ENCODE results near the gene REV3L. TPM values are rescaled to one million over a fixed set of nuclear protein-coding genes. Genes with fewer than 3 reads are reported as not detected.

Gene REV3L
- polyA plus RNA-seq, 1 of the 3 experiments (the other 2 are of a cell fraction), result 7.3 TPM

GRCh38 chr6:111503194-111503593 is 20.2 kb upstream of the REV3L start:
- CTCF ChIA-PET, result interaction anchor here (1.5 kb wide), 1 partner anchor 36 kb away, joined by 3 read pairs; no protein-coding TSS in a partner anchor
- peak overlapping the region; percentile 47 to 86 for H3K27ac ChIP-seq (ENCODE audit: low read depth in 2 of 2, low read length in 1 of 2)

GRCh38 chr6:111502154-111502553 is 19.1 kb upstream of the REV3L start:
- Histone ChIP-seq H3K4me2 (no peak overlapping the region), H3K9me3 (no peaks in the 10 kb centered on the region), H3K9ac (no peak overlapping the region), H3K4me3 (ENCODE audit: low read depth in 2 of 2, low read length in 1 of 2) (no peak overlapping the region), H3K79me2 (ENCODE audit: insufficient read depth) (peaks cover 8% of the 10 kb centered on the region; the same call in 1 of the 2 replicates), H3K27me3 (ENCODE audit: insufficient read depth) (no peaks in the 10 kb centered on the region), H3F3A (replicated peaks; ENCODE audit: insufficient read depth) (no peaks in the 10 kb centered on the region), H3K27ac (ENCODE audit: low read depth in 2 of 2, low read length in 1 of 2) (no peak overlapping the region), H3K4me1 (ENCODE audit: control insufficient read depth in 1 of 2, insufficient read depth in 2 of 2, low read depth in 1 of 2, low read length in 1 of 2) (peaks cover 11 to 13% of the 10 kb centered on the region in 2 experiments; a peak in 3 of 4 replicates), H3K9me2 (no peaks in the 10 kb centered on the region), H3K36me3 (replicated peaks in 1 of 2; ENCODE audit: control insufficient read depth in 1 of 2, insufficient read depth in 2 of 2, low read length in 1 of 2) (peaks cover 0 to 7% of the 10 kb centered on the region in 2 experiments), H2AFZ (ENCODE audit: low read depth) (no peak overlapping the region), H4K20me1 (ENCODE audit: insufficient read depth) (no peaks in the 10 kb centered on the region)
- ChIA-PET CTCF (interaction anchor here (1.5 kb wide), 1 partner anchor 37 kb away, joined by 3 read pairs; no protein-coding TSS in a partner anchor), POLR2A (no interaction called here)
- 98% methylated on average over 2 of the region's 2 CpGs for WGBS (ENCODE audit: low lambda C conversion rate)
- DNase-seq, result no peak
- no peak for TF ChIP-seq IRF3 (IDR thresholded peaks at IDR 0.05; ENCODE audit: low read depth, low read length)
- TF ChIP-seq MXI1 (IDR thresholded peaks at IDR 0.05; ENCODE audit: low read depth, low read length), result no peak
- TF ChIP-seq MEF2A (IDR thresholded peaks at IDR 0.05; ENCODE audit: borderline replicate concordance, low read depth), result no peak
- no peak for TF ChIP-seq EZH2phosphoT487 (IDR thresholded peaks at IDR 0.05; ENCODE audit: borderline replicate concordance, low read depth)
- no peak for TF ChIP-seq RFX5 (IDR thresholded peaks at IDR 0.05; ENCODE audit: low read length)
- TF ChIP-seq RAD21 (IDR thresholded peaks at IDR 0.05; ENCODE audit: low read length), result no peak
- no peak for TF ChIP-seq GABPA (IDR thresholded peaks at IDR 0.05; ENCODE audit: low read depth)
- no peak for TF ChIP-seq USF2 (IDR thresholded peaks at IDR 0.05; ENCODE audit: borderline replicate concordance, low read depth, low read length)
- no peak for TF ChIP-seq YY1 (IDR thresholded peaks at IDR 0.05; ENCODE audit: low read depth)
- no peak for TF ChIP-seq RCOR1 (IDR thresholded peaks at IDR 0.05; ENCODE audit: low read length)
- no peak for TF ChIP-seq MAX (IDR thresholded peaks at IDR 0.05; ENCODE audit: low read depth)
- TF ChIP-seq, protein P1, sequence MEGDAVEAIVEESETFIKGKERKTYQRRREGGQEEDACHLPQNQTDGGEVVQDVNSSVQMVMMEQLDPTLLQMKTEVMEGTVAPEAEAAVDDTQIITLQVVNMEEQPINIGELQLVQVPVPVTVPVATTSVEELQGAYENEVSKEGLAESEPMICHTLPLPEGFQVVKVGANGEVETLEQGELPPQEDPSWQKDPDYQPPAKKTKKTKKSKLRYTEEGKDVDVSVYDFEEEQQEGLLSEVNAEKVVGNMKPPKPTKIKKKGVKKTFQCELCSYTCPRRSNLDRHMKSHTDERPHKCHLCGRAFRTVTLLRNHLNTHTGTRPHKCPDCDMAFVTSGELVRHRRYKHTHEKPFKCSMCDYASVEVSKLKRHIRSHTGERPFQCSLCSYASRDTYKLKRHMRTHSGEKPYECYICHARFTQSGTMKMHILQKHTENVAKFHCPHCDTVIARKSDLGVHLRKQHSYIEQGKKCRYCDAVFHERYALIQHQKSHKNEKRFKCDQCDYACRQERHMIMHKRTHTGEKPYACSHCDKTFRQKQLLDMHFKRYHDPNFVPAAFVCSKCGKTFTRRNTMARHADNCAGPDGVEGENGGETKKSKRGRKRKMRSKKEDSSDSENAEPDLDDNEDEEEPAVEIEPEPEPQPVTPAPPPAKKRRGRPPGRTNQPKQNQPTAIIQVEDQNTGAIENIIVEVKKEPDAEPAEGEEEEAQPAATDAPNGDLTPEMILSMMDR (IDR thresholded peaks at IDR 0.05), result no peak
- TF ChIP-seq EP300 (IDR thresholded peaks at IDR 0.05; ENCODE audit: borderline replicate concordance in 1 of 2, low read depth in 1 of 2, low read length in 1 of 2), result no peak
- TF ChIP-seq NRF1 (IDR thresholded peaks at IDR 0.05; ENCODE audit: low read depth, low read length), result no peak
- TF ChIP-seq SIN3A (IDR thresholded peaks at IDR 0.05; ENCODE audit: borderline replicate concordance, low read depth, low read length), result no peak
- TF ChIP-seq, protein P2, sequence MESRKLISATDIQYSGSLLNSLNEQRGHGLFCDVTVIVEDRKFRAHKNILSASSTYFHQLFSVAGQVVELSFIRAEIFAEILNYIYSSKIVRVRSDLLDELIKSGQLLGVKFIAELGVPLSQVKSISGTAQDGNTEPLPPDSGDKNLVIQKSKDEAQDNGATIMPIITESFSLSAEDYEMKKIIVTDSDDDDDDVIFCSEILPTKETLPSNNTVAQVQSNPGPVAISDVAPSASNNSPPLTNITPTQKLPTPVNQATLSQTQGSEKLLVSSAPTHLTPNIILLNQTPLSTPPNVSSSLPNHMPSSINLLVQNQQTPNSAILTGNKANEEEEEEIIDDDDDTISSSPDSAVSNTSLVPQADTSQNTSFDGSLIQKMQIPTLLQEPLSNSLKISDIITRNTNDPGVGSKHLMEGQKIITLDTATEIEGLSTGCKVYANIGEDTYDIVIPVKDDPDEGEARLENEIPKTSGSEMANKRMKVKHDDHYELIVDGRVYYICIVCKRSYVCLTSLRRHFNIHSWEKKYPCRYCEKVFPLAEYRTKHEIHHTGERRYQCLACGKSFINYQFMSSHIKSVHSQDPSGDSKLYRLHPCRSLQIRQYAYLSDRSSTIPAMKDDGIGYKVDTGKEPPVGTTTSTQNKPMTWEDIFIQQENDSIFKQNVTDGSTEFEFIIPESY (IDR thresholded peaks at IDR 0.05; ENCODE audit: borderline replicate concordance, low read depth), result no peak

More at GRCh38 chr6:111503194-111503593, 20.2 kb upstream of the REV3L start:
- Histone ChIP-seq H3K36me3 (replicated peaks in 1 of 2; ENCODE audit: control insufficient read depth in 1 of 2, insufficient read depth in 2 of 2, low read length in 1 of 2) (peaks cover 0 to 7% of the 10 kb centered on the region in 2 experiments), H3F3A (replicated peaks; ENCODE audit: insufficient read depth) (no peaks in the 10 kb centered on the region), H3K27me3 (ENCODE audit: insufficient read depth) (no peaks in the 10 kb centered on the region), H3K9ac (no peak overlapping the region), H3K9me2 (no peaks in the 10 kb centered on the region), H3K4me1 (ENCODE audit: control insufficient read depth in 1 of 2, insufficient read depth in 2 of 2, low read depth in 1 of 2, low read length in 1 of 2) (peaks cover 11 to 13% of the 10 kb centered on the region in 2 experiments; a peak in 3 of 4 replicates), H4K20me1 (ENCODE audit: insufficient read depth) (no peaks in the 10 kb centered on the region), H3K4me2 (0 out of 2 replicates have a peak overlapping the region, but pooled peaks have one; percentile 34), H2AFZ (ENCODE audit: low read depth) (no peak overlapping the region), H3K9me3 (no peaks in the 10 kb centered on the region), H3K4me3 (ENCODE audit: low read depth in 2 of 2, low read length in 1 of 2) (no peak overlapping the region), H3K79me2 (ENCODE audit: insufficient read depth) (peaks cover 12% of the 10 kb centered on the region; the same call in 1 of the 2 replicates)
- WGBS (ENCODE audit: low lambda C conversion rate), result 29% methylated on average over 1 of the region's 1 CpG
- DNase-seq, result peak; percentile 59
- no peak for TF ChIP-seq FOXM1 (IDR thresholded peaks at IDR 0.05; ENCODE audit: low read depth)
- TF ChIP-seq GATA2 (CRISPR knock-in tag; IDR thresholded peaks at IDR 0.05), result peak; percentile 63
- TF ChIP-seq JUND (IDR thresholded peaks at IDR 0.05), result no peak
- peak; percentile 49; the same call in 1 of the 2 replicates for TF ChIP-seq TCF12 (IDR thresholded peaks at IDR 0.05)
- peak in 1 of 2 experiments; percentile 81; a peak in 2 of 4 replicates for TF ChIP-seq EP300 (IDR thresholded peaks at IDR 0.05; ENCODE audit: borderline replicate concordance in 1 of 2, low read depth in 1 of 2, low read length in 1 of 2)
- TF ChIP-seq MXI1 (IDR thresholded peaks at IDR 0.05; ENCODE audit: low read depth, low read length), result no peak
- TF ChIP-seq CHD2 (IDR thresholded peaks at IDR 0.05; ENCODE audit: low read length, partially characterized antibody), result peak; percentile 57
- peak; percentile 81; the same call in 1 of the 2 replicates for TF ChIP-seq RCOR1 (IDR thresholded peaks at IDR 0.05; ENCODE audit: low read length)
- peak; percentile 29; the same call in 1 of the 2 replicates for TF ChIP-seq RAD21 (IDR thresholded peaks at IDR 0.05; ENCODE audit: low read length)
- POLR2A ChIA-PET, result interaction anchor here (0.8 kb wide), 1 partner anchor 20 kb away, joined by 3 read pairs; the partner anchor contains the start of gene REV3L
